Left ventricle myocardium superior (tissue), 1 donor: ENCODE measurements around the gene MND1. TPM values are rescaled to one million over a fixed set of nuclear protein-coding genes. Genes with fewer than 3 reads are reported as not detected.

Experiments
- ATAC-seq: fragments of 200-7000 bp; cut with Tn5 transposase; one replicate; pipeline ENCODE4 v1.9.1; 2020; ENCODE audit warnings: mild to moderate bottlenecking, moderate library complexity
- DNase-seq: peaks from one replicate; pipeline ENCODE4 v3.0.0-alpha.2; 2020
- intact Hi-C: fragments of 100-400 bp; cut with micrococcal nuclease; formaldehyde crosslinking; loops from one replicate; pipeline ENCODE4 v1.11.0; 2022
- long read RNA-seq: library from polyadenylated mRNA; unstranded; transcript quantifications from one replicate; pipeline ENCODE4 v2.0.0, GENCODE V29; 2021
- total RNA-seq: library from RNA; stranded (reverse); fragmentation: NEBNext Ultra II Directional; extraction: Animal tissue kit (Norgen Biotek cat#: 25700); gene quantifications from one replicate; pipeline ENCODE4 v1.2.1, GENCODE V29; 2021
- donor health status: DM: no; HTN: yes; CAD: no; lungs with severe emphysema.

The MND1 gene, protein sequence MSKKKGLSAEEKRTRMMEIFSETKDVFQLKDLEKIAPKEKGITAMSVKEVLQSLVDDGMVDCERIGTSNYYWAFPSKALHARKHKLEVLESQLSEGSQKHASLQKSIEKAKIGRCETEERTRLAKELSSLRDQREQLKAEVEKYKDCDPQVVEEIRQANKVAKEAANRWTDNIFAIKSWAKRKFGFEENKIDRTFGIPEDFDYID
- total RNA-seq = not detected
- long read RNA-seq = 0 reads

GRCh38 chr4:153344131-153345011 is at the start of gene MND1:
Gene MND1, plus strand, starts transcription at chr4:153344688. Its CDS starts 50 bp downstream, at chr4:153344738.
- peak; percentile 97 for ATAC-seq
- intact Hi-C loops = loop anchor here (2.0 kb wide), 1 partner anchor 230 kb away; no protein-coding TSS in a partner anchor
- DNase-seq = peak; percentile 90

- intact Hi-C loops = no loop called here
- ATAC-seq (no peak), DNase-seq (no peak)
Observed at GRCh38 chr4:153295131-153295755, 49.2 kb upstream of the MND1 start.

DNA sequence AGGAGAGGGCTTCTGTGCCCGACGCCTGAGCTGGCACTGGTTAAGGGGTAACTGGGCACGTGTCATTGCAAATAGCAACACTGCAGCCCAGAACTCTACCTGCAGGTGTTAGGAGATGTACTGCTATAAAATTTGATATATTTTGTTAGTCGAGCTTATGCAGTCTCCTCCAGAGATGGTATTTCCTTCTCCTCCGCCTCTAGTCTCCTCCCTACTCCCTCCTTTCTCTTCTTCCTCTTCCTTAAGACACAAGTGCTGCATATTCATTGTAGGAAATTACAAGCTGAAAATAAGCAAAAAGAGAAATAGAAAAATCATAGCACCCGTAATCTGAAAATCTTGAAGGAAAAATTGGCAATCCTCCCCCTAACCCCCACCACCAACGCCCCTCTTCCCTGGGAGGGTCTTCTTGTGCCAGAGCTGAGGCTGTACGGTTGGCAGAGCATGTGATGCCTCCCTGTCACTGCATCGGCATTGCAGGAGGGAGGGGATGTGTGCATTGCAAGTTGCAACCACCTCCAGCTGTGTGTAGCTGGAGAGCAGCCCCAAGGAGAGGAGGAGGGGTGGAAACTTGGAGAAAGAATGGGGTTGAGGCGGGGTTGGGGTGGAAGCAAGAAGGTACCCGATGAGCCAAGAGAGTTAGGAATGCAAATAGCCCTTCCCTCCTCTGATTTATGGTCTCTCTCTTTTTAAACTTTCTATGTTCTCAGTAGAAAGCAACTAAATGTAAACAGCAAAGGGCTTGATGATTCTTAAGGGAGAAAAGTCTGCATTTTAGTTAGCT is 48.3 kb upstream of the MND1 start:
- peak; percentile 48 for ATAC-seq
- intact Hi-C loops = no loop called here

GRCh38 chr4:153297116-153297515 is 47.4 kb upstream of the MND1 start:
- no peak for ATAC-seq

More for the DNA sequence above, 48.3 kb upstream of the MND1 start:
- DNase-seq = no peak

GRCh38 chr4:153310793-153311192 is 33.7 kb upstream of the MND1 start:
- peak; percentile 47 for ATAC-seq

More at GRCh38 chr4:153297116-153297515, 47.4 kb upstream of the MND1 start:
- intact Hi-C loops = no loop called here
- no peak for DNase-seq

GRCh38 chr4:153314915-153315314 is 29.6 kb upstream of the MND1 start:
- intact Hi-C loops = loop anchor here (5.0 kb wide), 2 partner anchors 108 to 168 kb away; no protein-coding TSS in a partner anchor
- no peak for DNase-seq
- ATAC-seq = no peak

More at GRCh38 chr4:153310793-153311192, 33.7 kb upstream of the MND1 start:
- no peak for DNase-seq
- intact Hi-C loops = no loop called here

GRCh38 chr4:153318696-153319320 is 25.7 kb upstream of the MND1 start:
- intact Hi-C loops = loop anchor here (5.0 kb wide), 2 partner anchors 112 to 172 kb away; no protein-coding TSS in a partner anchor
- DNase-seq (no peak), ATAC-seq (peak; percentile 67)

GRCh38 chr4:153322791-153323190 is 21.7 kb upstream of the MND1 start:
- DNase-seq = no peak
- ATAC-seq = no peak
- intact Hi-C loops = no loop called here

GRCh38 chr4:153324046-153324445 is 20.4 kb upstream of the MND1 start:
- intact Hi-C loops = no loop called here
- no peak for DNase-seq
- ATAC-seq = no peak

DNA sequence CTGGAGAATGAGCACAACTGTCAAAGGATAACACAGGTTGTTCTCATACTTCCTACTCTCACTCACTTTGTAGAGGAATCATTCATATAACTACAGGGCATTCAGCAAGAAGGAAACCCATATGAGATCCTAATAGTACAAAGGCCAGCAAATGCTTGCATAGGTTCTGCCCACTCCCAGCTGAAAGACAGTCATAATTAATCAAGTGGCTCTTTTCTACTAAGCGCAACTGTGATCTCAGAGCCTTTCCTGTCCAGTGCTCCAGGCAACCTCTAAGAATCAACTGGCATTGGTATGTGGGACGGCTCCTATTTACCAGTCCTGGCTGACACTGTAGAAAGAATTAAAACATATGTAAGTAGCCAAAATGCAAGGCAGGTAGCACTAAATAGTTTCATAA is 18.9 kb upstream of the MND1 start:
- intact Hi-C loops = no loop called here
- no peak for ATAC-seq
- DNase-seq = no peak

GRCh38 chr4:153326513-153326912 is 18.0 kb upstream of the MND1 start:
- no peak for DNase-seq
- intact Hi-C loops = no loop called here
- ATAC-seq = no peak

DNA sequence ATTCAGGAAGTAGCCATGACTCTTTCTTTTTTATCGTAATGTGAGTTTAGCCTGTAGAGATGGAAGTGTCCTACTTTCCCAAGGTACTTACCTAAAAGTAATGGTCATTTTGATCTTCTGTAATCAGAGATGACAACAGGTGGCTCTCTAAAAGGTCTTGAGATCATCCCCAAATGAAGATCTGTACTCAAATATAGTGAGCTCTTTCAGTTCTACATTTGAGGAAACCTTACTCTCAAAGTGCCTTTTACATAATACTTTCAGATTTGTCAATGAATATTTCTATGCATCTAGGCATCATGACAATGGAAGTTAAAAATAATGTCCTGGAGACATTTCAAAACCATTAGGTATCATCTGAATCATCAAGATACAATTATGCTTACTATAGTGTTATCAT is 17.2 kb upstream of the MND1 start:
- no peak for DNase-seq
- intact Hi-C loops = no loop called here
- no peak for ATAC-seq

DNA sequence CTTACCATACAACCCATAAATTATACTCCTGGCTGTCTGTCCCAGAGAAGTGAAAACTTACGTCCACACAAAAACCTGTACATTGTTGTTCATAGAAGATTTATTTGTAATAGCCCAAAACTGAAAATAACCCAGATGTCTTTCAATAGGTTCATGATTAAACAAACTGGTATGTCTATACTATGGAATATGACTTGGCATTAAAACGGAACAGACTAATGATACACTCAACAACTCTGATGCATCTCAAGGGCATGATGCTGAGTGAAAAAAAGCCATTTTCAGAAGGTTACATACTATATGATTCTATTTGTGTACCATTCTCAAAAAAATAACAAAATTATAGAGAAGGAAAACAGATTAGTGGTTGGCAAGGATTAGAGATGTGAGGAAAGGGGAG is 11.6 kb upstream of the MND1 start:
- DNase-seq (no peak), ATAC-seq (no peak)
- intact Hi-C loops = no loop called here

GRCh38 chr4:153333874-153334273 is 10.6 kb upstream of the MND1 start:
- DNase-seq = no peak
- no peak for ATAC-seq
- intact Hi-C loops = no loop called here

GRCh38 chr4:153335665-153336064 is 8.8 kb upstream of the MND1 start:
- ATAC-seq (no peak), DNase-seq (no peak)
- intact Hi-C loops = no loop called here

DNA sequence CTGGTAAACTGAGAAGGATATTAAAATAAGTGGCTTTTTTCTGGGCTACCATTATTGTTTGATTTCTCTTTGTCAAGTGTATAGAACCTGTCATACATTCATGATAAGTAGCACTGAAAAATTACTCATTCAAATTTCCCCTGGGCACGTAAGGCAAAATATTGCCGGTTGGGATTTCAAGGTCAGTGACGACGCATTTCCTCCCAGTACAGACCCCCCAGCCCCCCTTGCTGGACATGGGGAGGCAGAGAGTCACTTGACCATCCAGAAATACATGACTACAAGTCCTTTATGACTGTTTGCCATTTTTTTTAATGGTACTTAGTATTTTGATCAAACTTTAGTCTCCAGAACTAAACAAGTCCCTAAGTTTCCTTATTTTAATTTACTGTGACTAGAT is 6.8 kb upstream of the MND1 start:
- ATAC-seq = no peak
- intact Hi-C loops = no loop called here
- no peak for DNase-seq

DNA sequence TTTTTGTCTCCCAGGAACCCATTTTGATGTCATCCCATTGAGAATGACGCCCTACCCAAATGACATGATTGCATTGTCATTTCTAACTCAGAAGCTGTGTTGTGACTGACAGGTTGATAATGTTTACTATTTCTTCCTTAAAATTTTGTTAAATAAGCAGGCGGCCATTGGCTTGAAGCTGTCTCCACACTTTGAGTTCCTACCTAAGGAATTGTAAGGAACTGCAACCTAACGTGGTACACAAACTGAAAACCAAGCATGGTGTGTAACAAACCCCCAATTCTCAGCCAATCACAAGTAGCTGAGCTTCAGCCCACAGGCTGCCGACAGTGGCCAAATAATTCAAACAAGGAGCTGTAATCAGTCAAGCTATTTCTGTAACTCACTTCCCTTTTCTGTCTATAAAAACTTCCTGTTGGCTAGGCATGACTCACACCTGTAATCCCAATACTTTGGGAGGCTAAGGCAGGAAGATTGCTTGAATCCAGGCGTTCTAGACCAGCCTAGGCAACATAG is 2.9 kb upstream of the MND1 start:
- ATAC-seq (no peak), DNase-seq (no peak)
- intact Hi-C loops = no loop called here

GRCh38 chr4:153342751-153343552 is 1.5 kb upstream of the MND1 start:
- ATAC-seq (no peak), DNase-seq (no peak)
- intact Hi-C loops = no loop called here
